Measurements from ENCODE around the gene MTRR.
"Not testable (repeated sequence)": the region's sequence is repeated elsewhere in the genome, so short reads cannot be mapped to it uniquely, and the experiment has no call there.

Gene MTRR

DNA sequence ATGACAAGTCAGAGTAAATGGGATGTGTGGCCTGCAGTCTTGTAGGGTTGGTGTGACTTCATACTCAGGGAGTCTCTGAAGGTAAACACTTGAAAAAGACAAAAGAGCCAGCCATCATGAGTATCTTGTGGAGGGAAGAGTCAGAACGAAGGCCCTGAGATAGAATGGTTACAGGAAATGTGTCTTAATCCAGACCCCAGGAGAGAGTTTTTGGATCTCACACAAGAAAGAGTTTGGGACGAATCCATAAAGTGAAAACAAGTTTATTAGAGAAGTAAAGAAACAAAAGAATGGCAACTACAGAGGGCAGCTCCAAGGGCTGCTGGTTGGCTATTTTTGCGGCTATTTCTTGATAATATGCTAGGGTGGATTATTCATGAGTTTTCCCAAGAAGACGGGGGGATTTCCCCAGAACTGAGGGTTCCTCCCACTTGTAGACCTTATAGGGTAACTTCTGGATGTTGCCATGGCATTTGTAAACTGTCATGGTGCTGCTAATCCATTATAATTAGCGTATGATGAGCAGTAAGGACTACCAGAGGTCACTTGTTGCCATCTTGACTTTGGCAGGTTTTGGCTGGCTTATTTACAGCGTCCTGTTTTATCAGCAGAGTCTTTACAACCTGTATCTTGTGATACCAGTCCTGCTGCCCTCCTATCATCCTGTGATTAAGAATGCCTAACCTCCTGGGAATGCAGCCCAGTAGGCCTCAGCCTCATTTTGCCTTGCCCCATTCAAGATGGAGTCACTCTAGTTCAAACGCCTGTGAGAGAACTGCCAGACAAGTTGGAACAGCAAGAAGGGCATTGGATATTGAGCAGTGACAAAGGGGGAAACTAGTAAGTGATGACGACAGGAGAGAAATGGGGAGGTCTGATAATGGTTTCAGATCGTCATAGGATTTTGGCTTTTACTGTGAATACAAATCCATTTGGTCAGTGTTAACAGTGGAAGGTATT lies 34.0 kb downstream of the MTRR start:
- no peak for DNase-seq

GRCh38 chr5:7904170-7904569 lies 35.2 kb downstream of the MTRR start:
- DNase-seq: no peak

- no peak for DNase-seq
These were observed 38.7 kb downstream of the MTRR start for GRCh38 chr5:7907612-7908011.

DNA sequence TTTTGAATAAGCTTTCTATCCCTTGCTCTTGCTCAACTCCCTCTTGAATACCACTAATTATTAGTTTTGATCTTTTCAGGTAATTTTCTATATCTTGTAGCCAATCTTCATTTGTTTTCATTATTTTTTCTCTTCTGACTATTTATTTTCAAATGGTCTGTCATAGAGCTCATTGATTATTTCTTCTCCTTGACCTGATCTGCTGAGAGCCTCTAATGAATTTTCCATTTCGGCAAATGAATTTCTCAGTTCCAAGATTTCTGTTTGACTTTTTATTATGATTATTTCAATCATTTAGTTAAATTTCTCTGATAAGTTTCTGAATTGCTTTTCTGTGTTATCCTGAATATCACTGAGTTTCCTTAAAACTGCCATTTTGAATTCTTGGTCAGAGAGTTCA lies 39.4 kb downstream of the MTRR start:
- no peak for DNase-seq

- no peak for DNase-seq
These were observed 41.9 kb downstream of the MTRR start for GRCh38 chr5:7910738-7911428.

DNA sequence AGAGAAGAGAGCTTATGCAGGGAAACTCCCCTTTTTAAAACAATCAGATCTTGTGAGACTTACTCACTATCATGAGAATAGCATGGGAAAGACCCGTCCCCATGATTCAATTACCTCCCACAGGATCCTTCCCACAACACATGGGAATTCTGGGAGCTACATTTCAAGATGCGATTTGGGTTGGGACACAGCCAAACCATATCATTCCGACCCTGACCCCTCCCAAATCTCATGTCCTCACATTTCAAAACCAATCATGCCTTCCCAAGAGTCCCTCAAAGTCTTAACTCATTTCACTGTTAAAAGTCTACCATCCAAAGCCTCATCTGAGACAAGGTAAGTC lies 42.5 kb downstream of the MTRR start:
- not testable (repeated sequence) for DNase-seq

- no peak for DNase-seq
These were observed 47.3 kb downstream of the MTRR start for GRCh38 chr5:7916171-7916804.

GRCh38 chr5:7917130-7918123 lies 48.5 kb downstream of the MTRR start:
- DNase-seq: no peak

DNA sequence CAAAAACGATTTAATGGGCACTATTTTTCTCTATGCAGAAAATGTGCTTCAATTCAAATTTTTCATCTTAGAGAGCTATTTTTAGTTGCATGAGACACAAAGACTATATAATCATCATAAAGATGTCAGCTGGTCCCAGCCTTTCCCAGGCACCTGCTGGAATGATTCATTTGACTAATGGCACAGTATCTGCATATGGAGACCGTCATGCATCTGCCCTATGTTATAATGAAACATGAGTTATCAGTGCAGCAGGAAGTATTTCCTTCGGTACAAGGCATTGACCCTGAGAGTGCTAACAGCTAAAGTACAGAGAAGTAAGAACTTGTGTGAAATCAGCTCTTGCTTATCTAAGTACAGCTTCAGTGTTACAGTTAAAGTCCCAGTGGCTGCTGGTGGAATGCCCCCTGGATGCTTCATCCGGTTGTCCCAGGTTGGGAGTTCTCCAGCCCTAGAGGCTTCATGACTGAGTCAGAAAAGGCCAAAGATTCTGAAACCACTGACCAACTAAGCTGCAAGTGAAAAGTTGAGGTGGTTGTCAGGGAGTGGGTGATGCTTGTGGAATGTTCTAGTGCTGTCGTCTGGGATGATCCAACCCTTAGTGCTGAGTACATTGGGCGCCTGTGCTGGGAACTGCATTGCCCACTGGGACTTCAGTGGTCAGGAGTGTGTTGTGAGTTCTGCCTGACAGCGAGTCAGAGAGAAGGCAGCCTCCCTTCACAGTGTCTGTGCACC lies 57.2 kb downstream of the MTRR start:
- no peak for DNase-seq

DNA sequence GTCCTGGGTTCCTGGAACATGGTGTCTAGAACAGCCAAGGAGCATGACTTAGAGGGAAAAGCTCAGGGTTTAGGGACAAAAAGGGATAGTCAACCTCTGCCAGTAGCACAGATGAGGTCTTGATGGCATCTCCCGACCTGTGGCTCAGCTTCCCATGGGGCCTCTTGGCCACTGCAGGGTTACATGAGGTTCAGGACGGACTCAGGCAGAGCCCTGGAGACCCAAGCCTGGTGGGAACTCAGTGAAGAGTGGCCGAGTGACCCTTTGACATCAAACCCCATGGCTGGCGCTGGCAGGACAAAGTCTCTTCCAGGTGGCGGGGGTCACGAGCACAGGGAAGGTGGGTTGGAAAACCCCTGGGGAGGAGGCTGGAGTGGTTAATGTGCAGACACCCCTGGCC lies 57.8 kb downstream of the MTRR start:
- DNase-seq: no peak

DNA sequence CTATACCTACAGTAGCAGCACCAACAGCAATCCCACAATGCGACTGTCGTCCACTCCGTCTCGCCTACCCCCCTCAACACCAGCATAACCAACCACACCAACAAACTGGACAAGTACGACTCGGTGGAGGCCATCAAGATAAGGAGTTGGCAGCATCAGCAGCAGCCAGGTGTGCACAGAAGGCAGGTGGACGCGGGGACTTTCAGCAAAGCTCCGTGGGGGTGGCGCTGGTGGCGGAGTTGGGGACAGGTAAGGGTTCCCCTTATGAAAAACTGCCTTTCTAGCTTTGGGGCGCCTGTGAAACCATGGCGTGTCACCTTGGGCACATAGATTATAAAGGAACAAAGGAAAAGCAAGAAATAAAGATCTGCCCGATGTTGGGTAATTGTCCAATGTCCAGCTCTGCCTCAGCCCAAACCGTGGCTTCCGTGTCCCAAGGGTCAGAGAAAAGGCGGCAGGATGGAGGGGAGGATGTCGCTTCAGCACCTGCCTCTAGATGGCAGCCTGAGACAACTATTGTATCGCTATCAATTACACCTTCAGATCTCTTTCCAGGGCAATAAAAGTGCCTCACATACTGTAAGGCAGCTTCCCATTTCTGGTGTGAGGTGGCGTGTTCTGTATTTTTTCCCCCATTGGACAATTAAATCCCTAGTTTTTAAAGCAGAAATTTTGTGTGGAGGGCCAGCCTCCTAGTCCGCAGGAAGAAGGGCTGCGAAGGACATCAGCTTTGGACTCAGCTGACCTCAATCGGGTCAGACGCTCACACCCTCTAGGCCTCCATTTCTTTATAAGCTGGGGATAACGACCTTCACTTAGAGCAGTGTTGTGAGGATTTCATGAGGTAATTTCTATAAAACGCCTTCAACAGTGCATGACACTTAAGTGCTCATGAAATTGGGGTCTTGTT lies 58.8 kb downstream of the MTRR start:
- DNase-seq: peak; percentile 77

GRCh38 chr5:7930011-7930410 lies 61.1 kb downstream of the MTRR start:
- DNase-seq: no peak

- DNase-seq: no peak
These were observed 72.7 kb downstream of the MTRR start for GRCh38 chr5:7941692-7942091.

GRCh38 chr5:7947301-7947700 lies 78.4 kb downstream of the MTRR start:
- no peak for DNase-seq

Data from NCI-H2081 treated with DMSO at 0.1 percent for 48 hours (cell line).